Measurements from ENCODE around the gene CCDC169. TPM values are rescaled to one million over a fixed set of nuclear protein-coding genes. Genes with fewer than 3 reads are reported as not detected.

The CCDC169 gene
- total and polyA plus RNA-seq, 2 donors (not counting 1 experiment from before 2014, with no cell fraction given): 0.07 TPM; not detected in 1

GRCh38 chr13:36346222-36347083 is 48.8 kb upstream of the CCDC169 start, which contains the start of gene SPART:
Gene SPART (minus strand): TSS chr13:36346394. CDS start chr13:36335830, 10,564 bp downstream.
- H3K27me3 Mint-ChIP-seq: peaks cover 14% of the 10 kb centered on the region
- Histone ChIP-seq H3K27ac (ENCODE audit: low read length in 2 of 2) (peak within 1 kb of the TSS; percentile 93 to 96), H3K27me3 (replicated peaks in 1 of 4; ENCODE audit: control extremely low read depth in 1 of 4, control insufficient read depth in 3 of 4, insufficient read depth in 4 of 4, low read length in 3 of 4) (no peaks in the 10 kb centered on the region), H3K9ac (ENCODE audit: low read length) (peak within 1 kb of the TSS; percentile 94), H4K20me1 (ENCODE audit: control insufficient read depth, insufficient read depth, low read length, poor library complexity, severe bottlenecking) (no peaks in the 10 kb centered on the region), H3K4me1 (ENCODE audit: control insufficient read depth in 2 of 2, insufficient read depth in 2 of 2, low read length in 2 of 2) (peaks cover 10 to 16% of the 10 kb centered on the region in 2 donors), H3K4me2 (replicated peaks; ENCODE audit: low read depth, low read length, poor library complexity, severe bottlenecking) (peak within 1 kb of the TSS; percentile 94), H3K4me3 (ENCODE audit: control extremely low read depth in 1 of 5, extremely low read depth in 1 of 5, insufficient read depth in 1 of 5, low read depth in 2 of 5, low read length in 4 of 5) (peak within 1 kb of the TSS; percentile 64 to 98 (median 85)), H3K79me2 (ENCODE audit: control insufficient read depth, insufficient read depth, low read length) (peaks cover 27% of the 10 kb centered on the region), H3K9me3 (ENCODE audit: control extremely low read depth in 1 of 3, control insufficient read depth in 2 of 3, insufficient read depth in 1 of 3, low read length in 2 of 3) (no peaks in the 10 kb centered on the region), H2AFZ (ENCODE audit: insufficient read depth, low read depth, low read length, poor library complexity, severe bottlenecking) (peak within 1 kb of the TSS; percentile 87), H3K36me3 (replicated peaks in 1 of 2; ENCODE audit: control extremely low read depth in 1 of 2, control insufficient read depth in 1 of 2, extremely low read depth in 1 of 2, insufficient read depth in 2 of 2, low read length in 1 of 2) (no peaks in the 10 kb centered on the region)
- intact Hi-C loops (cut with micrococcal nuclease): loop anchor here (1.0 to 5.0 kb wide), 3 partner anchors 74 to 636 kb away; partner anchors contain the start of gene RFXAP
- no peak for TF ChIP-seq EZH2 (IDR thresholded peaks at IDR 0.05; ENCODE audit: borderline replicate concordance, insufficient read depth, low read depth, low read length, poor library complexity, severe bottlenecking)
- TF ChIP-seq, protein P1, sequence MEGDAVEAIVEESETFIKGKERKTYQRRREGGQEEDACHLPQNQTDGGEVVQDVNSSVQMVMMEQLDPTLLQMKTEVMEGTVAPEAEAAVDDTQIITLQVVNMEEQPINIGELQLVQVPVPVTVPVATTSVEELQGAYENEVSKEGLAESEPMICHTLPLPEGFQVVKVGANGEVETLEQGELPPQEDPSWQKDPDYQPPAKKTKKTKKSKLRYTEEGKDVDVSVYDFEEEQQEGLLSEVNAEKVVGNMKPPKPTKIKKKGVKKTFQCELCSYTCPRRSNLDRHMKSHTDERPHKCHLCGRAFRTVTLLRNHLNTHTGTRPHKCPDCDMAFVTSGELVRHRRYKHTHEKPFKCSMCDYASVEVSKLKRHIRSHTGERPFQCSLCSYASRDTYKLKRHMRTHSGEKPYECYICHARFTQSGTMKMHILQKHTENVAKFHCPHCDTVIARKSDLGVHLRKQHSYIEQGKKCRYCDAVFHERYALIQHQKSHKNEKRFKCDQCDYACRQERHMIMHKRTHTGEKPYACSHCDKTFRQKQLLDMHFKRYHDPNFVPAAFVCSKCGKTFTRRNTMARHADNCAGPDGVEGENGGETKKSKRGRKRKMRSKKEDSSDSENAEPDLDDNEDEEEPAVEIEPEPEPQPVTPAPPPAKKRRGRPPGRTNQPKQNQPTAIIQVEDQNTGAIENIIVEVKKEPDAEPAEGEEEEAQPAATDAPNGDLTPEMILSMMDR (IDR thresholded peaks at IDR 0.05): peak; percentile 88
- H3K9me3 Mint-ChIP-seq (ENCODE audit: insufficient read depth): no peaks in the 10 kb centered on the region
- WGBS (ENCODE audit: insufficient coverage): 1% methylated on average over 78 of the region's 86 CpGs
- CTCF ChIA-PET: interaction anchor here (0.6 to 2.0 kb wide), 9 partner anchors 10 to 633 kb away, joined by 3 to 15 read pairs (median 5); no protein-coding TSS in a partner anchor
- peaks cover 24% of the 10 kb centered on the region for H3K4me1 Mint-ChIP-seq
- POLR2A ChIA-PET: no interaction called here
- DNase-seq (peak; percentile 92), ATAC-seq (ENCODE audit: low read depth) (peak; percentile 85)
- H3K4me3 Mint-ChIP-seq: peak within 1 kb of the TSS; percentile 95
- peak within 1 kb of the TSS; percentile 96 for H3K27ac Mint-ChIP-seq

Data from B cell (primary cell).